ENCODE results near the gene ATRNL1.

Gene ATRNL1

GRCh38 chr10:115866691-115867090, 773.5 kb downstream of the ATRNL1 start:
- no peak overlapping the region for H4K8ac ChIP-seq (ENCODE audit: low read depth, low read length)
- H3K9me3 ChIP-seq (ENCODE audit: insufficient read depth, low read depth, low read length): no peaks in the 10 kb centered on the region
- no peak overlapping the region for H2BK120ac ChIP-seq (ENCODE audit: insufficient read depth, low read length, poor library complexity)
- no peak overlapping the region for H4K12ac ChIP-seq (ENCODE audit: low read depth, low read length)
- H3K79me1 ChIP-seq (ENCODE audit: low read length): no peaks in the 10 kb centered on the region
- H4K91ac ChIP-seq (ENCODE audit: low read depth, low read length): no peak overlapping the region
- no CpG with 5 or more reads among the region's 4 CpGs for WGBS (ENCODE audit: extremely low coverage, insufficient coverage, insufficient read length)
- no peak for DNase-seq
- no peaks in the 10 kb centered on the region for H3K4me1 ChIP-seq (ENCODE audit: control insufficient read depth in 1 of 2, insufficient read depth in 2 of 2, low read length in 2 of 2)
- no peak overlapping the region for H3K23ac ChIP-seq (ENCODE audit: low read length)
- H2AFZ ChIP-seq (ENCODE audit: insufficient read depth, low read length, poor library complexity): no peak overlapping the region
- H3K9ac ChIP-seq (ENCODE audit: low read length): no peak overlapping the region
- no peak overlapping the region for H3K27ac ChIP-seq (ENCODE audit: low read depth, low read length)
- no peak overlapping the region for H3K4me2 ChIP-seq (ENCODE audit: low read length)
- no peak overlapping the region for H2BK5ac ChIP-seq (ENCODE audit: low read depth, low read length, poor library complexity)
- no peak overlapping the region for H2BK12ac ChIP-seq (ENCODE audit: low read length)
- H3K36me3 ChIP-seq (ENCODE audit: control insufficient read depth in 1 of 2, insufficient read depth in 2 of 2, low read length in 2 of 2): no peaks in the 10 kb centered on the region
- no peak overlapping the region for H3K14ac ChIP-seq (ENCODE audit: low read length)
- no peak overlapping the region for H2AK5ac ChIP-seq (ENCODE audit: low read length)
- no peak overlapping the region for H3K4ac ChIP-seq (ENCODE audit: low read depth, low read length)
- no peaks in the 10 kb centered on the region for H3K79me2 ChIP-seq (ENCODE audit: control insufficient read depth, insufficient read depth, low read length, poor library complexity)
- no peaks in the 10 kb centered on the region for H3K27me3 ChIP-seq (ENCODE audit: insufficient read depth, low read length)
- H3K4me3 ChIP-seq (ENCODE audit: low read depth, low read length): no peak overlapping the region
- no peak overlapping the region for H3K18ac ChIP-seq (ENCODE audit: low read length)

GRCh38 chr10:115867305-115867704, 774.1 kb downstream of the ATRNL1 start:
- Histone ChIP-seq H3K27me3 (ENCODE audit: insufficient read depth, low read length) (no peaks in the 10 kb centered on the region), H3K4me2 (ENCODE audit: low read length) (no peak overlapping the region), H4K8ac (ENCODE audit: low read depth, low read length) (no peak overlapping the region), H3K79me2 (ENCODE audit: control insufficient read depth, insufficient read depth, low read length, poor library complexity) (no peaks in the 10 kb centered on the region), H4K12ac (ENCODE audit: low read depth, low read length) (no peak overlapping the region), H3K4me3 (ENCODE audit: low read depth, low read length) (no peak overlapping the region), H2AK5ac (ENCODE audit: low read length) (no peak overlapping the region), H3K23ac (ENCODE audit: low read length) (no peak overlapping the region), H3K4ac (ENCODE audit: low read depth, low read length) (no peak overlapping the region), H3K9me3 (ENCODE audit: insufficient read depth, low read depth, low read length) (no peaks in the 10 kb centered on the region), H3K27ac (ENCODE audit: low read depth, low read length) (no peak overlapping the region), H2BK120ac (ENCODE audit: insufficient read depth, low read length, poor library complexity) (no peak overlapping the region), H3K79me1 (ENCODE audit: low read length) (no peaks in the 10 kb centered on the region), H2AFZ (ENCODE audit: insufficient read depth, low read length, poor library complexity) (no peak overlapping the region), H3K36me3 (ENCODE audit: control insufficient read depth in 1 of 2, insufficient read depth in 2 of 2, low read length in 2 of 2) (no peaks in the 10 kb centered on the region), H4K91ac (ENCODE audit: low read depth, low read length) (no peak overlapping the region), H3K9ac (ENCODE audit: low read length) (no peak overlapping the region), H2BK12ac (ENCODE audit: low read length) (no peak overlapping the region), H2BK5ac (ENCODE audit: low read depth, low read length, poor library complexity) (no peak overlapping the region), H3K14ac (ENCODE audit: low read length) (no peak overlapping the region), H3K18ac (ENCODE audit: low read length) (no peak overlapping the region), H3K4me1 (ENCODE audit: control insufficient read depth in 1 of 2, insufficient read depth in 2 of 2, low read length in 2 of 2) (no peaks in the 10 kb centered on the region)
- no CpG with 5 or more reads among the region's 2 CpGs for whole genome bisulfite sequencing (ENCODE audit: extremely low coverage, insufficient coverage, insufficient read length)
- no peak for DNase-seq

GRCh38 chr10:115871855-115872254, 778.7 kb downstream of the ATRNL1 start:
- Histone ChIP-seq H3K4ac (ENCODE audit: low read depth, low read length) (no peak overlapping the region), H2AFZ (ENCODE audit: insufficient read depth, low read length, poor library complexity) (no peak overlapping the region), H3K23ac (ENCODE audit: low read length) (no peak overlapping the region), H2BK120ac (ENCODE audit: insufficient read depth, low read length, poor library complexity) (no peak overlapping the region), H3K27ac (ENCODE audit: low read depth, low read length) (no peak overlapping the region), H3K4me1 (ENCODE audit: control insufficient read depth in 1 of 2, insufficient read depth in 2 of 2, low read length in 2 of 2) (no peaks in the 10 kb centered on the region), H4K91ac (ENCODE audit: low read depth, low read length) (no peak overlapping the region), H4K8ac (ENCODE audit: low read depth, low read length) (no peak overlapping the region), H3K36me3 (ENCODE audit: control insufficient read depth in 1 of 2, insufficient read depth in 2 of 2, low read length in 2 of 2) (no peaks in the 10 kb centered on the region), H3K4me2 (ENCODE audit: low read length) (no peak overlapping the region), H3K9ac (ENCODE audit: low read length) (no peak overlapping the region), H3K79me2 (ENCODE audit: control insufficient read depth, insufficient read depth, low read length, poor library complexity) (no peaks in the 10 kb centered on the region), H3K18ac (ENCODE audit: low read length) (no peak overlapping the region), H2AK5ac (ENCODE audit: low read length) (no peak overlapping the region), H4K12ac (ENCODE audit: low read depth, low read length) (no peak overlapping the region), H3K4me3 (ENCODE audit: low read depth, low read length) (no peak overlapping the region), H2BK12ac (ENCODE audit: low read length) (no peak overlapping the region), H3K79me1 (ENCODE audit: low read length) (no peaks in the 10 kb centered on the region), H2BK5ac (ENCODE audit: low read depth, low read length, poor library complexity) (no peak overlapping the region), H3K9me3 (ENCODE audit: insufficient read depth, low read depth, low read length) (no peaks in the 10 kb centered on the region), H3K27me3 (ENCODE audit: insufficient read depth, low read length) (no peaks in the 10 kb centered on the region), H3K14ac (ENCODE audit: low read length) (no peak overlapping the region)
- no peak for DNase-seq
- no CpG with 5 or more reads among the region's 1 CpG for WGBS (ENCODE audit: extremely low coverage, insufficient coverage, insufficient read length)

GRCh38 chr10:115875172-115875571, 782.0 kb downstream of the ATRNL1 start:
- Histone ChIP-seq H3K27ac (ENCODE audit: low read depth, low read length) (no peak overlapping the region), H3K4me1 (ENCODE audit: control insufficient read depth in 1 of 2, insufficient read depth in 2 of 2, low read length in 2 of 2) (no peaks in the 10 kb centered on the region), H2AFZ (ENCODE audit: insufficient read depth, low read length, poor library complexity) (no peak overlapping the region), H3K27me3 (ENCODE audit: insufficient read depth, low read length) (no peaks in the 10 kb centered on the region), H2AK5ac (ENCODE audit: low read length) (no peak overlapping the region), H2BK12ac (ENCODE audit: low read length) (no peak overlapping the region), H3K14ac (ENCODE audit: low read length) (no peak overlapping the region), H4K12ac (ENCODE audit: low read depth, low read length) (no peak overlapping the region), H3K36me3 (ENCODE audit: control insufficient read depth in 1 of 2, insufficient read depth in 2 of 2, low read length in 2 of 2) (no peaks in the 10 kb centered on the region), H3K9ac (ENCODE audit: low read length) (no peak overlapping the region), H3K9me3 (ENCODE audit: insufficient read depth, low read depth, low read length) (no peaks in the 10 kb centered on the region), H3K18ac (ENCODE audit: low read length) (no peak overlapping the region), H3K23ac (ENCODE audit: low read length) (no peak overlapping the region), H2BK5ac (ENCODE audit: low read depth, low read length, poor library complexity) (no peak overlapping the region), H2BK120ac (ENCODE audit: insufficient read depth, low read length, poor library complexity) (no peak overlapping the region), H3K79me1 (ENCODE audit: low read length) (no peaks in the 10 kb centered on the region), H4K8ac (ENCODE audit: low read depth, low read length) (no peak overlapping the region), H3K4ac (ENCODE audit: low read depth, low read length) (no peak overlapping the region), H4K91ac (ENCODE audit: low read depth, low read length) (no peak overlapping the region), H3K4me3 (ENCODE audit: low read depth, low read length) (no peak overlapping the region), H3K4me2 (ENCODE audit: low read length) (no peak overlapping the region), H3K79me2 (ENCODE audit: control insufficient read depth, insufficient read depth, low read length, poor library complexity) (no peaks in the 10 kb centered on the region)
- no CpG with 5 or more reads among the region's 2 CpGs for WGBS (ENCODE audit: extremely low coverage, insufficient coverage, insufficient read length)
- DNase-seq: no peak

Measured in trophoblast cell (in vitro differentiated cells and primary cell).